AG04450 (cell line): ENCODE measurements around the gene IGFLR1. TPM values are rescaled to one million over a fixed set of nuclear protein-coding genes. Genes with fewer than 3 reads are reported as not detected.

ENCODE experiments used
- CTCF ChIA-PET: fragments of 300-600, 350-600 bp; formaldehyde crosslinking; extraction: SDS; loops from one replicate; lab custom pipeline; 2022; ENCODE audit warnings: antibody characterized with exemption, inconsistent platforms; lab: Charles Lee
- POLR2A ChIA-PET: fragments of 350-600 bp; formaldehyde crosslinking; extraction: SDS; loops from one replicate; lab custom pipeline; 2021; ENCODE audit warnings: antibody characterized with exemption, inconsistent platforms; lab: Yijun Ruan, JAX
- DNase-seq: peaks from one replicate; pipeline ENCODE4 v3.0.0-alpha.2; 2011; ENCODE audit warnings: low read depth, low spot score
- H3K27ac ChIP-seq: one replicate; pipeline ENCODE4 v1.5.1; 2012; ENCODE audit warnings: low read depth, low read length, control low read depth
- H3K27me3 ChIP-seq: one replicate; pipeline ENCODE4 v1.6.0; 2012; ENCODE audit warnings: low read length; ENCODE audit not compliant: control insufficient read depth, insufficient read depth
- H3K4me3 ChIP-seq: 2 replicates; pipeline ENCODE4 v1.5.1; 2011; ENCODE audit warnings: mild to moderate bottlenecking, low read depth, low read length, control low read depth
- H3K9me3 ChIP-seq: 2 replicates; pipeline ENCODE4 v1.5.1; 2012; ENCODE audit warnings: low read length; ENCODE audit not compliant: control insufficient read depth, insufficient read depth
- CTCF ChIP-seq: IDR thresholded peaks from 2 replicates; pipeline ENCODE4 v1.5.1; 2011; ENCODE audit warnings: low read depth, low read length, control low read depth, inconsistent platforms
- polyA plus RNA-seq: library from polyadenylated mRNA; depleted of rRNA; stranded (reverse); fragments of >200 nt; gene quantifications from 2 replicates; pipeline ENCODE4 v1.2.3, GENCODE V29; 2011

The IGFLR1 gene
- polyA plus RNA-seq, 1 experiment = 1.3 TPM

- no peak overlapping the region for H3K4me3 ChIP-seq
- no peaks in the 10 kb centered on the region; the same call in 1 of the 2 replicates for H3K9me3 ChIP-seq
- no peaks in the 10 kb centered on the region for H3K27me3 ChIP-seq
- H3K27ac ChIP-seq = no peak overlapping the region
- POLR2A ChIA-PET = interaction anchor here (0.7 kb wide), 1 partner anchor 10 kb away, joined by 3 read pairs; the partner anchor contains the start of gene LIN37
- CTCF ChIA-PET = no interaction called here
- no peak for DNase-seq
- no peak for TF ChIP-seq CTCF
Measured at GRCh38 chr19:35738021-35738886, 4.0 kb downstream of the IGFLR1 start.

- Histone ChIP-seq H3K9me3 (no peaks in the 10 kb centered on the region; the same call in 1 of the 2 replicates), H3K27me3 (no peaks in the 10 kb centered on the region), H3K4me3 (no peak overlapping the region), H3K27ac (no peak overlapping the region)
- DNase-seq = no peak
- ChIA-PET POLR2A (interaction anchor here (0.6 to 0.8 kb wide), 4 partner anchors 11 to 35 kb away, joined by 3 to 4 read pairs (median 3); partner anchors contain the start of gene LIN37), CTCF (no interaction called here)
- 0 out of 2 replicates have a peak, but pooled peaks have one; percentile 9 for TF ChIP-seq CTCF
Measured at GRCh38 chr19:35736913-35737886, 5.1 kb downstream of the IGFLR1 start.

- H3K9me3 ChIP-seq = no peaks in the 10 kb centered on the region; the same call in 1 of the 2 replicates
- POLR2A ChIA-PET = no interaction called here
- no peak for DNase-seq
- no peak overlapping the region for H3K27ac ChIP-seq
- CTCF ChIA-PET = no interaction called here
- H3K4me3 ChIP-seq = no peak overlapping the region
- H3K27me3 ChIP-seq = no peaks in the 10 kb centered on the region
- no peak for TF ChIP-seq CTCF
Measured at GRCh38 chr19:35734889-35735288, 7.4 kb downstream of the IGFLR1 start.

- CTCF ChIA-PET = no interaction called here
- DNase-seq = no peak
- H3K27me3 ChIP-seq = no peaks in the 10 kb centered on the region
Measured at GRCh38 chr19:35734273-35734672, 8.0 kb downstream of the IGFLR1 start.

More at GRCh38 chr19:35734273-35734672, 8.0 kb downstream of the IGFLR1 start:
- Histone ChIP-seq H3K27ac (no peak overlapping the region), H3K4me3 (no peak overlapping the region), H3K9me3 (no peaks in the 10 kb centered on the region; the same call in 1 of the 2 replicates)
- POLR2A ChIA-PET = no interaction called here
- TF ChIP-seq CTCF = no peak
